Hepatocyte (in vitro differentiated cells): ENCODE measurements around the gene MARCHF9.

Experiments used
- CTCF ChIP-seq: fragments of 200-600 bp; sonication (generic); IDR thresholded peaks from 2 replicates; pipeline ENCODE4 v1.5.1; 2016; ENCODE audit warnings: antibody characterized with exemption, mild to moderate bottlenecking; ENCODE audit not compliant: poor library complexity
- EZH2 ChIP-seq: fragments of 200-600 bp; sonication (generic); IDR thresholded peaks from 2 replicates; pipeline ENCODE4 v1.6.1; 2016; ENCODE audit warnings: antibody characterized with exemption, mild to moderate bottlenecking, borderline replicate concordance
- EZH2phosphoT487 ChIP-seq: fragments of 200-600 bp; sonication (generic); IDR thresholded peaks from one replicate; pipeline ENCODE4 v1.6.1; 2018; ENCODE audit warnings: antibody characterized with exemption, mild to moderate bottlenecking, low read depth, moderate library complexity; ENCODE audit not compliant: unreplicated experiment, severe bottlenecking

- TF ChIP-seq CTCF (no peak), EZH2 (no peak), EZH2phosphoT487 (no peak)
Measured at GRCh38 chr12:57723630-57723962, 31.3 kb upstream of the MARCHF9 start.
